Ammon's horn (tissue), 1 donor: ENCODE measurements around the gene MRPL38.

Experiments
- DNase-seq: peaks from one replicate; pipeline ENCODE4 v3.0.0-alpha.2; 2016; ENCODE audit warnings: low spot score

The MRPL38 gene

DNA sequence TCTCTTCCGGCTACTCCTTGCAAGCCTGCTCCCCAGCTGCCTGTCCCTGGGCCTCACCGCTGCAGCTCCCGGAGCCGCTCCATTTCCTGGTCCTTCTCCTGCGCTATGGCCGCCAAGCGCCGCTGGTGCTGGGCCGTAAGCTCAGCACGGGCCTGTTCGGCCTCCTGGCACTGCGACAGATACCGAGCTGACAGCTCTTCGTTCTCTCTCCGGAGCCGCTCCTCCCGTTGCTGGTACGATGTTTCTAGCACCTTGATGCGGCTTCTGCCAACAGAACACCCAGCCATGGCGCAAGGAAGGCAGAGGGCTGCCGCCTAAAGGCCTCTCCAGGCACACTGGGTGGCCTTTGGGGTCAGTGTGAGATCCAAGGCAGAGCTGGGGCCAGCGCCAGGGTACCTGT lies 14.9 kb upstream of the MRPL38 start:
- DNase-seq: no peak

DNA sequence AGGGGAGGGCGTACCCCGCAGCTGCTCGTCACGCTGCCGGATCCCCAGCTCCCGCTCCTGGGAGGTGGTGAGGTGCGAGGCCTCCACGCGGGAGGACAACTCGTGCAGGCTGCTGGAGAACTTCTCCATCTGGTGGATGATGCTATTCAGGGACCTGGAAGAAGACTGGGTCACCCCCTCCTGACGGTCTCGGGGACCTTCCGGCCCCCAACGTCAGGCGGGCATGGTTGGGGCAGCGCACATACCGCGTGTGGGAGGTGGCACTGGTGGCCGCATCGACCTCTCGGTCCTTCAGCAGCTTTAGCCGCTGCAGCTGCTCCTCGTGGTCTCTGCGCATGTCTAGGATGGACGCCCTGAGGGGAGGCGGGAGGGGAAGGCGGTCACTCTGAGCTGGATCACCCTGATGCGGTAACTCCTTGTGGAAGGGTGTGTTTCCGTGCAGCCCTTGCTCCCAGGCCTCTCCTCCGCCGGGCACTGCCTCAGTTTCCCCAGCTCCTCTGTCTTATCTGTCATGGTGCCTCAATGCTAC lies 13.3 kb upstream of the MRPL38 start:
- DNase-seq: no peak

DNA sequence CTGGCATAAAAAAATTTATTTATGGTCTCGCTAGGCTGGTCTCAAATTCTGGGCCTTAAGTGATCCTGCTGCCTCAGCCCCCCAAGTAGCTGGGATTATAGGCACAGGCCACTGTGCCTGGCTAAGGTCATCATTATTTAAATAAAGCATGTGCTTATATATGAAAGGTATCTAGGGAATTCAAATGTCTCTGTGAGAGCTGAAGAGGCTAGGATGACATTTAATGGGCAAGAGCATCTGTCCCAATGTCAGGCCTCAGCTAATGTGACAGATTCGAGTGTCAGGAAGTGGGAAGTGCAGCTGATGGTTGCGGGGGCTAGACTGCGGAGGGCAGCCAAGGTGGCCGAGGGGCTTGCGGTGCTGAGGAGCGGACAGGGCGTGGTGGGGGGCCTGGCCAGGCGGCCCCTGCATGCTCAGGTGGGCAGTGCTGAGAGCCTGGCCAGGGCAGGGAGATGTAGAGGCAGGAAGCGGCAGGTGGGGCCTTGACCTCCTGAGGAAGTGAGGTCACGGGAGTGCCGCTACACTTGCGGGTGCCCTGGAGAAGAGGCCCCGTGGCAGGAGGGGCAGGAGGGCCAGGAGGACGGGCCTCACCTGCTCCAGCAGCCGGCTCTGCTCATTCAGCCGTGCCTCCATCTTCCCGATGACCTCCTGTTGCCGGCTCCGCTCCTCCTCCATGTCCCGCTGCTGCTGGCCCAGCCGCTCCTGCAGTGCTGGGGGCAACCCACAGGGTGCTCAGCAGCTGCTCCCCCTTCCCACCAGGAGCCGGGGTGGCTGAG lies 12.6 kb upstream of the MRPL38 start:
- no peak for DNase-seq

DNA sequence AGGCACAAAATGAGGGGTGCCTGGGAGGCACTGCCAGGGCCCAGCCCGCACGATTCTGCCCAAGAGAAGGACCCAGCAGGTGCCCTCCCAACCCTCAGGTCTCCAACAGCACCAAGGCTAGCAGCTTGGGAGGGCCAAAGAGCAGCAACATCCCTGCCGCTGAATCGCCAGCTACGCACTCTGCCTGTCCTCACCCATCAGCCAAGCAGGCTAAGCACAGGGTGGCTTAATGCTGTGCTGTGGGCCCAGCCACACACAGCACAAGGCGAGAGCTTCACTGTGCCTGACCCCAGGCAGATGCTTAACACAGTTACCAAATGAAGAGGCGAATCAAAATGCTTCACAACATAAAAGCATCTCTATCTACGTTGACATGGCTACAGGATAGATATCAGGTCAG lies 10.6 kb upstream of the MRPL38 start:
- DNase-seq: no peak

GRCh38 chr17:75914643-75915267 lies 10.1 kb upstream of the MRPL38 start:
- DNase-seq: no peak

GRCh38 chr17:75913537-75914210 lies 9.0 kb upstream of the MRPL38 start:
- no peak for DNase-seq

GRCh38 chr17:75910699-75911098 lies 6.0 kb upstream of the MRPL38 start:
- no peak for DNase-seq

DNA sequence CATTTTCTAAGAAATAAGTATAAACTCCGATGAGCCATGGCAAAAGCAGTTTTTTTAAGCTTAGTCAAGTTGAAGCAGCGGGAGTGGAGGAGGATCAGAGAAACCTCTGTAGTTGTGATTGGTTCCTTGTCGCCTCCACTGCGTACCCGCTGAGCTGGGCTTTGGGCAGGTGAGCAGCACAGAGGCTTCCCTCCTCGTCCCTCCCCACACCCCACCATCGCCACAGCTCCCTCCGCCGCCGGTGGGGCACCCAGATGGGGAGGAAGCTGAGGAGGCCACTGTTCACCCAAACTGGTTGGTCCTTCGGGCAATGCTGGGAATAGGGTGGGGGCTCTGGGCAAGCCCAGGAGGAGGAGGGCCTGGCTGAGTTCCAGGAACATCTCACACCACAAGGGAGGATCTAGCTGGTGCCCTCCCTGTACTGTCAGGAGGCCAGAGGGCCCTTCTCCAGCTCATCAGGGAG lies 5.2 kb upstream of the MRPL38 start:
- no peak for DNase-seq

- no peak for DNase-seq
These were observed 4.5 kb upstream of the MRPL38 start for GRCh38 chr17:75909051-75909811.

GRCh38 chr17:75908201-75908600 lies 3.5 kb upstream of the MRPL38 start:
- no peak for DNase-seq

DNA sequence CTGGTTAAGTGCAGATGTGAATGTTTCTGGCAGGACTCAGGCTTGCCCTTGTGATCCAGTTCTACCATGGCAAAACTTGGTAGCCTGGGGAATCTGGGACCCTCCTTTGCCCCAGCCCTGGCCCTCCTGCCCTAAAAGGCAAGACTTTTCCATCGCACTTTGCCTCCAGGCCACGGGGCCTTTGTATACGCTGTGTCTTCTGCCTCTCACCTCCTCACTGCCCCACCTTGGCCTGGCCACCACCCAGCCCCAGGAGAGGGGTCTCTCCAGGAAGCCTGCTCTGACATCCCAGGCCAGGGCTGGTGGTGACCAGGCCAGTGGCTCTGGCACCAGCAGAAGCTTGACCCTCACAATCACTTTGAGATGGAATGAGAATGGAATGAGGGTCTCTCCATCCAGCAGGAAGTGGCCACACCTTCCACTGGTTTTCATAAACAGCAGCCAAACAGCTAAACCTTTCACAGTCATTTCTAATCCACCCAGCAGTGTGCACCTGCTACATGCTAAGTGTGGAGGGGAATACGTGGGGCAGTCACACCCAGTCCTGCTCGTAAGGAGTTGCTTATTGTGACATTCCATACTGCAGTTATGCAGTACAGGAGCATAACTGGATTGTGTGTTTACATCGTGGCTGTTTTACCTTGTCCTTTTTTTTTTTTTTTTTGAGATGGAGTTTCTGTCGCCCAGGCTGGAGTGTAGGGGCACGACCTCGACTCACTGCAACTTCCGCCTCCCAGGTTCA lies 1.6 kb upstream of the MRPL38 start:
- no peak for DNase-seq

DNA sequence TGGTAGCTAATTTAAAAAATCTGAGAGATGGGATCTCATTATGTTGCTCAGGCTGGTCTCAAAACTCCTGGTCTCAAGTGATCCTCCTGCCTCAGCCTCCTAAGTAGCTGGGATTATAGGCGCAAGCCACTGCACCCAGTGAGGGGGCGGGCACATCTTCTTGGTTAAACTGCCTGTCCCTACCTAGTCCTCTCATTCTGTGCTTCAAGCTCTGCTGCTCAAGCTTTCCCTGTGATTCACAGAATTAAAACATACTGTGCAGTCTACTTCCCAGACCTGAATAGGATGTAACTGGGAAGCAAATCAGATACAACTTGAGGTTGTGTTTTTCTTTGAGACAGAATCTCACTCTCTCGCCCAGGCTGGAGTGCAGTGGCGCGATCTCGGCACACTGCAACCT lies 2.3 kb downstream of the MRPL38 start:
- no peak for DNase-seq

GRCh38 chr17:75901727-75902126 lies 3.0 kb downstream of the MRPL38 start:
- DNase-seq: no peak

- no peak for DNase-seq
These were observed 3.8 kb downstream of the MRPL38 start for GRCh38 chr17:75900691-75901533.

DNA sequence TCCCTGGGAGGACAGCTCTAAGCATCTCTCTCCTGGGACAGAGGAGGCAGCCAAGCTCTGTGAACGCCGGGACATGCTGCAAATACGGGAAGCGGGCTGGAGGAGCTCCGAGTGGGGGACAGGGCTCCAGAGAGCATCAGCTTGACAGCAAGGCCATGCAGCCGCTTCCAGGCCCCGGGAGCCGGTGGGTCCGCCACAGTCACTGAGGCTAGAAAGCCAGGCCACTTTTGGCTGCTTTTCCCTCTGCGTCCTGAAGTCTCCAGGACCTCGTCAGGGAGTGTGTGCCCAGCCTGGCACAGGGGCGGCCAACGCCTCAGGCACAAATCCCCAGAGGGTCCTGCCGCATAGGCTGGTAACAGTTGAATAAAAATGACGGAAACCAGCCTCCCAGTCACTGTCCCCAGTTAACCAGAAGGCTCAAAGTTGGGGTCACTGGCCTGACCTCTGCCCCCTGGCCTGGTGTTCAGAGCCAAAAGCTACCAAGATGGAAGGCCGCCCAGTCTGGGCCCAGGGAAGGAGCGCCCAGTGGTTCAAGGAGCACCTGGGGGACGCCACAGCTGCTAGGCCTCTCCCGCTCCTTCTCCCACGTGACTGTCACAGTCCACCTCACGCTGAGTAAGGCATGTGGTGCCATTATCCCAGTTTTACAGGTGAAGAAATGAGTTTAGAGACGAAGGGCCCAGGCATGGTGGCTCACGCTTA lies 4.8 kb downstream of the MRPL38 start:
- no peak for DNase-seq

DNA sequence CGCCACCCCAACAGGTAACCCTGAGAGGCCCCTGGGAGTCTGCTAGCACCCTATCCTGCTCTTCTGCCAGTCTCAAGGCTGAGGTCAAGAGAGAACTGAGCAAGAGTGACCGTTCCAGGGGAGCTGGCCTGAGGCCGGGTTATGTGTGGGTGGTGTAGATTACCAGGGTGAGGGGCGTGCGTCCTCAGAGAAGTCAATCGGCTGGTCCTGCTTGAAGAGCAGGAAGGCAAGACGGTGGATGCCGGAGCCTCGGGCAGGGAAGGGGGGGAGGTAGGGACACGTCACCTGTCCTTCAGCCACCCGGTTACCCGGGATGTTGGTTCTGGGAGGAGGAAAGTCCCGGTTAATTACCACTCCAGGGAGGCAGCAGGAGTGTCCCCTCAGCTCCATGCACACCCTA lies 5.3 kb downstream of the MRPL38 start:
- DNase-seq: no peak

DNA sequence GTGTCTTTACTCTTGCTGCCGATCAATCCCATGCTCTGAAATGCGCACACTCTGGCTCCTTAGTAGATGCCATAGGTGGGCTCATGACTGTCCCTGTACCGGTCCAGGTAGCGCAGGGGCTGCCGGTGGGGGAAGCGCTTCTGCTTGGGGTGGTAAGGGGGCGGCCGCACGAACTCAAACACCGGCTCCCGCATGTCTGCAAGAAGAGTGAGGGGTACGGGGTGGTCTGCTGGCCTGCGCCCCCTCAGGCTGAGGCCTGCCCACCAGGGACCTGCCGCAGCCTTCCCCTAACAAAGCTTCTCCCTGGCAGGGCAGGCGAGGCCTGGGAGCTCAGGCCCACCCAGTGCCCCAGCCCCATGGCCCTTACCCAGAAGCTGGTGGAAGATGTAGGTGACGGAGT lies 5.9 kb downstream of the MRPL38 start:
- DNase-seq: no peak

- no peak for DNase-seq
These were observed 6.6 kb downstream of the MRPL38 start for GRCh38 chr17:75898065-75898464.

DNA sequence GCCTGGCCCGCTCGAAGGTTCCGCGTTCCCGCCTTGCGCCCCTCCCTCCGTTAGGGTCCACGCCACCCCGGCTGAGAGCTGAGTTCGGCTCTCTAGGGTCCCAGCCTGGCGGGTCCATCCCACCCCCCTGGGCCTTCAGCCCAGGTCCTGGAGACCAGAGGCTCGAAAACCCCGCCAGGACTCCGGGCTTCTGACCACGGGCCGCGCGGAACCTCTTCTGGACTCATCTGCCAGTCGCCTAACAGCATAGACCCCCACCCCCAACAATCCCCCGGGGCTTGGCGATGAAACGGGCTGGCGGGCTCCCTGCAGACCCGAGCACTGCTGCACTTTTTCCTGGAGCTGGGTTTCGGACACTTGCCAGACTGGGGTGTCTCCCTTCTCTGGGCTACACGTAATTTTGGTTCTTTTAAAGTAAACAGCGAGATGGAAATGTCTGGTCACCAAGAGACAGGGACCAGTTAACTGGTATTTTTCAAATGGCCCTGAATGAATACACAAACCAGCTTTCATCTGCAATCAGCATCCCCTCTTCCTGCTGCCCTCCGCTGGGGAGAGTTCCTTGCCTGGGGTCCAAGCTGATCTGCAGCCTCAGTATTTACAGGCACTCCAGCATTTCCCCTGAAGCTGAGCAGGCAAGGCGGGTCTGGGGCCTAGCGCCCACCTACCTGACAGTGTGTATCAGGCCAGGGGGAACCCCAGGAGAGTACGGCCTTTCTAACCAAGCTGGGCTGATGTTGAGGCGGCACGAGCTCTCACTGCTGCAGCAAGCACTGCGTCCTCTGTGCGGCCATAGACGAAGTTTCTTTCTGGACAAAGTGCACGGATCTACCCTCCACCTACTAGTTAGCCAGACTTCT lies 7.3 kb downstream of the MRPL38 start:
- no peak for DNase-seq
